ENCODE results near the gene EPS8L1.
"Not testable (repeated sequence)": the region's sequence is repeated elsewhere in the genome, so short reads cannot be mapped to it uniquely, and the experiment has no call there.

EPS8L1 gene

GRCh38 chr19:55075371-55075998, at the start of gene EPS8L1:
EPS8L1 (plus strand) TSS chr19:55075869; CDS start chr19:55076445, 576 bp downstream.
- no peak for DNase-seq

GRCh38 chr19:55027140-55027471, 48.6 kb upstream of the EPS8L1 start:
- DNase-seq = not testable (repeated sequence)

DNA sequence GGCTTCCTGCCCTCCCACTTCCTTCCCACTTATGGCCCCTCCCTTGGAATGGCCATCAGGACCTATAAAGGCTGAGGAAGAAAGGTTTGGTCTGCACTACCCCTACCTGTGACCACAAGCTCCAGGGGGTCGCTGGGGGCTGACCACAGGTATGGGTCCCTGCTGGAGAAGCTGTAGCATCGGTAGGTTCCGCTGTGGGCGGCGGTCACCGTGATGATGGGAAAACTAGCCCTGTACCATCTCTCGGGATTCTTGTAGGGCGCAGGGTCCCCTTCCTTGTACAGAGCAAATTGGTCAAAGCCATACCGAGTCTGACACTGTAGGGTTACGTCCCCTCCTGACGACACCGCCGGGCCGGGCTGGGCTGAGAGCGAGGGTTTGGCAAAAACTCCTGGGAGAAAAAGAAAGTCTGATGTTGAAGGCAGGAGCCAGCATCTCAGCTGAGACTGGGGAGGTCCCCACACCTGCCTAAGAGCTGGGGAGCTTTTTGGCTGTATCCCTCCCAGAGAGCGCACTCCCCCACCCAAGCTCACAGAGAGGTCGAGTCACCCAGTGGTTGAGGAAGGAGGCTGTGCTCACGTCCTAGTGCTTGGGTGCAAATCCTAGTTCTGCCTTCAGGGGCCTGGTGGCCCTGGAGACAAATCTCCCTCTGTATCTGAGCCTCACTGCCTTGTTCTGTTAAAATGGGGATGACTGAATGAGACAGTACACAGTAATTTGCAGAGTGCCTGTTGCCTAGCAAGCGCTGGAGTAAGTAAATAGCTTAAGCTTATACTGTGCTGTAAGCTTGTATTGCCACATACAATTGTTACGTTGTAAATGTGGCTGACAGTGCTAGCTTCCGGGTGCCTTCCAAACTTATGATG, 48.0 kb upstream of the EPS8L1 start:
- no peak for DNase-seq

DNA sequence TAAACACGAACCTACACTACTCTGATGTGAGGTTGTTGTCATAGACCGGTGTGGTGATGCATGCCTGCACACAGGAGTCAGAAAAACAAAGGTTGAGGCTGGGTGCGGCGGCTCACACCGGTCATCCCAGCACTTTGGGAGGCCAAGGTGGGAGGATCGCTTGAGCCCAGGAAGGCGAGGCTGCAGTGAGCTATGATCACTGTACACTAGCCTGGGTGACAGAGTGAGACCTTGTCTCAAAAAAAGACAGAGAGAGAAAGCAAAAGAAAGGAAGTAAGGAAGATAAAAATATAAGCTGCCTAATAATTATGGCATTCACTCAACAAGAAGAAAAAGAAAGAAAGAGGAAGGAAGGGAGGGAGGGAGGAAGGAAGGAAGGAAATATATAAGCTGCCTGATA, 46.9 kb upstream of the EPS8L1 start:
- no peak for DNase-seq

GRCh38 chr19:55031178-55031577, 44.5 kb upstream of the EPS8L1 start:
- no peak for DNase-seq

GRCh38 chr19:55032170-55032800, 43.4 kb upstream of the EPS8L1 start:
- DNase-seq = no peak

DNA sequence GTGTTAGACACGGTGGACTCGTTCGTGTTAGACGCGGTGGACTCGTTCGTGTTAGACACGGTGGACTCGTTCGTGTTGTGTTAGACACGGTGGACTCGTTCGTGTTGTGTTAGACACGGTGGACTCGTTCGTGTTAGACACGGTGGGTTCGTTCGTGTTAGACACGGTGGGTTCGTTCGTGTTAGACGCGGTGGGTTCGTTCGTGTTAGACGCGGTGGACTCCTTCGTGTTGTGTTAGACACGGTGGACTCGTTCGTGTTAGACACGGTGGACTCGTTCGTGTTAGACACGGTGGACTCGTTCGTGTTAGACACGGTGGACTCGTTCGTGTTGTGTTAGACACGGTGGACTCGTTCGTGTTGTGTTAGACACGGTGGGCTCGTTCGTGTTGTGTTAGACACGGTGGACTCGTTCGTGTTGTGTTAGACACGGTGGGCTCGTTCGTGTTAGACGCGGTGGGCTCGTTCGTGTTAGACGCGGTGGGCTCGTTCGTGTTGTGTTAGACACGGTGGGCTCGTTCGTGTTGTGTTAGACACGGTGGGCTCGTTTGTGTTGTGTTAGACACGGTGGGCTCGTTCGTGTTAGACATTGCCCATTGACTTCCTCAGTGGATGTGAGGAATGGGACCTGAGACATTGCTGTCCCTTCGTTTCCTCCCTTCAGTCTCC, 42.6 kb upstream of the EPS8L1 start:
- not testable (repeated sequence) for DNase-seq

DNA sequence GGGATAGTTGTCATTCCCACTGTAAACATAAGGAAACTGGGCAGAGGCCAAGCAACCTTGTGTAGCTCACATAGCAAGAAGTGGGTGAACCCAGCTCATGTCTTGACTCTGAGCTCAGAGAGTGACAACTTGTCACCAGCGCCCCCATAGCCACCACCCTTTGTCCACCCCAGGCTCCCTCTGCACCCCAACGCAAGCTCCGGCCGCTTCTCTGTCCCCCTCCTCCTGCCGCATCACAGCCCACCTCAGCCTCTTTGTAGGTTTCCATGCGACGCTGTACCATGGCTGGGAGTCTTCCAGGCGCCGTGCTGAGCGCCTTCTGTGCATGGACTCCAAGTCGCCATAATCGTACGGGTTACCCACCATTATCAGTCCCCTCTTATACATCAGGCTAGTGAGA, 40.9 kb upstream of the EPS8L1 start:
- DNase-seq = no peak

- no peak for DNase-seq
Observed at GRCh38 chr19:55036058-55036457, 39.6 kb upstream of the EPS8L1 start.

- not testable (repeated sequence) for DNase-seq
Observed at GRCh38 chr19:55037603-55038002, 38.1 kb upstream of the EPS8L1 start.

DNA sequence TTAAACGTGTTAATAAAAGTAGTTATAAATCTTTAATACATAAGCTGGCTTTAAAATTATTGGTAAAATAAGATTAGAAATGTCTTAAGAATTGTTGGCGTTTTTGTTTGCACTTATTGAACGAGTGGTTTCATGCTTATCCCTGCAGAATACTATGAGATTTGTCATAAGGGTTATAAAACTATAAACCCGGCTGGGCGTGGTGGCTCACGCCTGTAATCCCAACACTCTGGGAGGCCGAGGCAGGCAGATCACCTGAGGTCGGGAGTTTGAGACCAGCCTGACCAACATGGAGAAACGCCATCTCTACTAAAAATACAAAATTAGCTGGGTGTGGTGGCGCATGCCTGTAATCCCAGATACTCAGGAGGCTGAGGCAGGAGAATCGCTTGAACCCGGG, 35.0 kb upstream of the EPS8L1 start:
- DNase-seq = not testable (repeated sequence)

DNA sequence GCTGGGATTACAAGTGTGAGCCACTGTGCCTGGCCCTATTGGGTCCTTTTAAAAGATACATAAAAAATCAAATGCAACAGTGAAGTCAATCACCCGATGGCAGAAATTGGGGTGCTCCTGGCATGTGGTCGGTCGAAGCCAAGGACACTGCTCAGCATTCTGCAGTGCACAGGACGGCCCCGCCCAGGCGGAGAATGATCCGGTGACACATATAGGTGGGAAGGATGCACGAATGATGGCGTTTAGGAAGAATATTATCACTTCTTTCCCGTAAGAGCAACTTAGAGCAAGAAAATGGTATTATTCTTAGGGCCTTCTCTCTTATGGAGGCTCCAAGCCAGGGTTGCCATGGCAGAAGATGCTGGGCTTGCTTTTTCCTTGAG, 34.4 kb upstream of the EPS8L1 start:
- no peak for DNase-seq

DNA sequence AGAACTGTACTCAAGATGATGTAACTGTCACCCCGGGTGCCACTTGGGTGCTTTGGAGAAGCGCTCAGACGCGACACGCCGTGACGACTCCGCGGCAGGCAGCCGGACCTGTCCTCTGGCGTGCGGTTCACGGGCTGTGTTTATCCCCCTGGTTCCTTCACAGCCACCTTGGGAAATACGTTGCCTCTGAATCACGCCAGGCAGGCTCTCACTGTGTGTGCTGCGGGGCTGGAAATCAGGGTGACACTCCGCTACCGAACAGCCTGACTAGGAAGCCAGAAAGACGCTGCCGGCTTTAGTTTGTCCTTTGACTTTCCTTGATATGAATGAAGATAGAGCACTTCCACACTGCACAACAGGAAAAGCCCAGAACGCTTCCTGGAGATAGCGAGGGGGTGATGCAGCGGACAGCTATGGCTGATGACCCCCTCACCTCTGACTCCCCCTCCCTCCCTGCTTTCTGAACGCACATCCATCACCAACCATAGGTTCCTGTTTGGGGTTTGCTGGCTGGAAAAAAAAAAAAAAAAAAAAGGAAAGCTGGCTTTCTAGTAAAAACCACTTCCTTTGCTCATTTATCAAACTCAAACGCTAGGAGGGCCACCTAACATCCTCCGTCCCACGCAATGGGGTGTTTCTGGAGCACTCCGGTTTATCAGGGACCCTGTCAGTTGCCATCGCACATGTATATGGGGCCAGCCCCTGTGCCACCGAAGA, 33.9 kb upstream of the EPS8L1 start:
- peak; percentile 66 for DNase-seq

GRCh38 chr19:55042344-55042678, 33.4 kb upstream of the EPS8L1 start:
- DNase-seq = peak; percentile 72

DNA sequence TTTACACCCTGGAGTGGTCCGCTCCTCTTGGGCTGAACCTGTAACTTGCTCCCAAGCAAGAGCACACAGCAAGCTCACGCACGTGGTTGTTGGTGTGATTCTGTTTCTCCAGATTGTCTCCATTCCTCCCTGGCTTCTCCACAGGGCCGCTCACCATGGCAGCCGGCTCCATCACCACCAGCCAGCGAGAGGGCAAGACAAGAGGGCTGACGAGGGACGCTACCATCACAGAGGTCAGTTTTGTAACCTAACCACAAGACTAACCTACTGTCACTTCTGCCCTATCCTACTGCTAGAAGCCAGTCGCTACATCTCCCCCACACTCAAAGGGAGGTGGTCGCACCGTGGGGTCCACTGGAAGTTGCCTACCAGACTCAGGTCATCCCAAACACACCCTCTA, 33.0 kb upstream of the EPS8L1 start:
- DNase-seq = no peak

GRCh38 chr19:55044286-55044685, 31.4 kb upstream of the EPS8L1 start:
- no peak for DNase-seq

DNA sequence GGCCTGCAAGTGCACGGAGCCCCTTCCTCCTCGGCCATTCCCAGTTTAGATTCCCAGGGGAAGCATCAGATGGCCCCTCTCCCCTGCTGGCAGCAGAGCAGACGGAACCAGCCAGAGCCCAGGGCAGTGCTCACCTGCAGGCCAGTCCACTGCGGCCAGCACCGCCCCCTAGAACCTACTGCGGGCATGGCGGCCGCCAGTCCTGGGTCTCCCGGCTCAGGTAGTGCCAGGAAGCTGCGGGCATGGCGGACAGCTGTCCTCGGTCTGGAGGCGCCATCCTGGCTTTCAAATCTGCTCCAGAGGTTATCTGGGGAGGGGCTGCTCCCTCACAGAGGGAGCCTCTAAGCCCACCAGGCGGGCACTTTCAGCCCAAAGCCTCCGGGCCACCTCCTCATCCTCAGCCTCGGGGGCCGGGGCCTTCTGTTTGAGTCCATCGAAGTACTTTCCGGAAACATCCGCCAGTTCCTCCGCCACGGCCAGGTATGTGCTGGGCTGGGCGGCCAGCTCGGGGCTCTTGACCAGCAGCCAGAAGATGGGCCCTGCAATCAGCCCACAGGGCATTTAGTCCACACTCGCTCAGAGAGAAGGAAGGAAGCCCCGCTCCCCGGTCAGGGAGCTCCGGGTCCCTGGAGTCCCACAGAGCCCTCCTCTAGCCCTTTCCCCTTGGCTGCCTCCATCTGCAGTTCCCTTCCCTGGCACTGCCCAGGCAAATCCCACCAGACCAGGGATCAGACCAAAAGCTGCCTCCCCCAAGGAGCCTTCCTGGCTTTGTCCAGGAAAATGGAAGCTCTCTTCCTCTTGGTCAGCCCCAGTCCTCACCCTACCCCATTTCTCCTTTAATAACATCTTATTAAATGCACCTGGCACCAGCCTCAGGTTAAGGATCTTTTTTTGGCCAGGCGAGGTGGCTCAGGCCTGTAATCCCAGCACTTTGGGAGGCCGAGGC, 30.6 kb upstream of the EPS8L1 start:
- DNase-seq = no peak

DNA sequence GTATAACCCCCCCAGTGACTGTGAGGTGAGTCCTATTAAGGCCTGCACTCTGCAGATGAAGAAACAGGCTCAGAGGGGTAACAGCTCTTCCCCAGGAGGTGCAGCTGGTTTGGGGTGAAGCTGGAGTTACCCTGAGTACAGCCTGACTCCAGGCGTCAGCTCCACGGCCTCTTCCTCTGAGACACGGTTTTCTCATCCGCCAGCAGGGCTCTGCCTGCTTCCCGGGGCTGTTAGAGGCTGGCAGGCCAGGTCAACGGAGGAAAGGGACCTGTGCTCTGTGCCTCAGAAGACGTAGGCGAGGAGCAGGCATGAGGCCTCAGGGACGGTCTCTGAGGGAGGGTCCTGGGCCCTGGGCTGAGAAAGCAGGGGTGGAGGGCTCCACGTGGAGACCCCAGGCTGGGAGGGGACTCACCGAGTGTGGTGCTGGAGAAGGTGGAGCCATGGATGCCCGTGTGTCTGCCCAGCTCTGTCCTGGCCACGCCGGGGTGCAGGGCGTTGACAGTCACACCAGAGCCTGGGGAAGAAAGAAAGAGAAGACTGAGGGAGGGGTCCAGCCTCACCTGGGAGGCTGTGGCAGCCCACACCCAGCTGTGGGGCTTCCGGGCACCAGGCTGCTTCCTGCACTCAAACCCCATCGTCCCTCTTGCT, 28.6 kb upstream of the EPS8L1 start:
- DNase-seq = no peak

- no peak for DNase-seq
Observed at GRCh38 chr19:55047951-55048350, 27.7 kb upstream of the EPS8L1 start.

- no peak for DNase-seq
Observed at GRCh38 chr19:55048446-55048845, 27.2 kb upstream of the EPS8L1 start.
